B cell (primary cell): ENCODE measurements around the gene NBL1. TPM values are rescaled to one million over a fixed set of nuclear protein-coding genes. Genes with fewer than 3 reads are reported as not detected.

Experiments
- ATAC-seq: fragments of 200-7000 bp; cut with Tn5 transposase; one replicate; pipeline ENCODE4 v1.10.0; 2021; ENCODE audit warnings: low read depth, mild to moderate bottlenecking, moderate number of reproducible peaks, moderate library complexity
- CTCF ChIA-PET: fragments of 350-600 bp; sonication (Branson Sonifier 250); formaldehyde crosslinking; loops from one replicate; lab custom pipeline; 2021; ENCODE audit warnings: antibody characterized with exemption, inconsistent platforms; lab: Charles Lee
- POLR2A ChIA-PET: fragments of 350-600 bp; sonication (Branson Sonifier 250); formaldehyde crosslinking; loops from one replicate; lab custom pipeline; 2021; ENCODE audit warnings: antibody characterized with exemption; lab: Charles Lee
- DNase-seq: peaks from one replicate; pipeline ENCODE4 v3.0.0; 2013
- H2AFZ ChIP-seq: 2 replicates; pipeline ENCODE4 v1.6.1; 2012; ENCODE audit warnings: mild to moderate bottlenecking, low read depth, low read length; ENCODE audit not compliant: insufficient read depth, poor library complexity, severe bottlenecking
- H3K27ac ChIP-seq, 2 donors: 1 replicate in 1 of 2; 2 replicates in 1 of 2; pipeline ENCODE4 v1.5.1; 2012 to 2013; ENCODE audit warnings: low read length in 2 of 2, mild to moderate bottlenecking in 2 of 2, moderate library complexity in 1 of 2
- H3K27me3 ChIP-seq, 4 experiments: fragments of 200-600 bp in 1 of 4; sonication (generic) in 1 of 4; replicated peaks in 1 of 4; 1 replicate in 2 of 4; 2 replicates in 2 of 4; pipeline versions ENCODE4 v1.6.1 to v1.7.0; 2013 to 2016; ENCODE audit warnings: low read length in 3 of 4, mild to moderate bottlenecking in 2 of 4, mixed read lengths in 1 of 4, moderate library complexity in 1 of 4; ENCODE audit not compliant: insufficient read depth in 4 of 4, control insufficient read depth in 3 of 4; ENCODE audit errors: control extremely low read depth in 1 of 4
- H3K36me3 ChIP-seq, 2 experiments: replicated peaks in 1 of 2; 1 replicate in 1 of 2; 2 replicates in 1 of 2; pipeline versions ENCODE4 v1.6.1 to v1.7.1; 2013; ENCODE audit warnings: low read length in 1 of 2; ENCODE audit not compliant: insufficient read depth in 2 of 2, control insufficient read depth in 1 of 2; ENCODE audit errors: control extremely low read depth in 1 of 2, extremely low read depth in 1 of 2
- H3K4me1 ChIP-seq, 2 donors: fragments of 200-600 bp in 1 of 2; sonication (generic) in 1 of 2; 1 replicate in 1 of 2; 2 replicates in 1 of 2; pipeline versions ENCODE4 v1.5.1 to v1.6.1; 2013 to 2017; ENCODE audit warnings: low read length in 2 of 2; ENCODE audit not compliant: control insufficient read depth in 2 of 2, insufficient read depth in 2 of 2
- H3K4me2 ChIP-seq: replicated peaks from 2 replicates; pipeline ENCODE3; 2012; ENCODE audit warnings: mild to moderate bottlenecking, low read depth, low read length; ENCODE audit not compliant: poor library complexity, severe bottlenecking
- H3K4me3 ChIP-seq, 5 experiments: fragments of 200-600 bp in 1 of 5; sonication (generic) in 1 of 5; 1 replicate in 3 of 5; 2 replicates in 2 of 5; pipeline versions ENCODE4 v1.5.1 to v1.7.0; 2011 to 2016; ENCODE audit warnings: low read length in 4 of 5, mild to moderate bottlenecking in 4 of 5, low read depth in 2 of 5, control low read depth in 1 of 5, moderate library complexity in 1 of 5; ENCODE audit not compliant: insufficient read depth in 1 of 5; ENCODE audit errors: control extremely low read depth in 1 of 5, extremely low read depth in 1 of 5
- H3K79me2 ChIP-seq: fragments of 200-600 bp; sonication (generic); one replicate; pipeline ENCODE4 v1.6.0; 2016; ENCODE audit warnings: low read length; ENCODE audit not compliant: control insufficient read depth, insufficient read depth
- H3K9ac ChIP-seq: fragments of 200-600 bp; sonication (generic); 2 replicates; pipeline ENCODE4 v1.6.1; 2017; ENCODE audit warnings: mild to moderate bottlenecking, low read length, moderate library complexity
- H3K9me3 ChIP-seq, 3 donors: one replicate each; pipeline versions ENCODE4 v1.6.1 to v1.7.1; 2013; ENCODE audit warnings: low read length in 2 of 3; ENCODE audit not compliant: control insufficient read depth in 2 of 3, insufficient read depth in 1 of 3; ENCODE audit errors: control extremely low read depth in 1 of 3
- H4K20me1 ChIP-seq: 2 replicates; pipeline ENCODE4 v1.6.0; 2012; ENCODE audit warnings: mild to moderate bottlenecking, low read length; ENCODE audit not compliant: insufficient read depth, control insufficient read depth, poor library complexity, severe bottlenecking
- H3K27ac Mint-ChIP-seq: one replicate; pipeline ENCODE4 v1.8.0; 2021; ENCODE audit warnings: mixed read lengths
- H3K27me3 Mint-ChIP-seq: one replicate; pipeline ENCODE4 v1.8.0; 2021; ENCODE audit warnings: mixed read lengths
- H3K4me1 Mint-ChIP-seq: one replicate; pipeline ENCODE4 v1.8.0; 2021; ENCODE audit warnings: mixed read lengths
- H3K4me3 Mint-ChIP-seq: one replicate; pipeline ENCODE4 v1.8.0; 2021; ENCODE audit warnings: mixed read lengths
- H3K9me3 Mint-ChIP-seq: one replicate; pipeline ENCODE4 v1.8.0; 2022; ENCODE audit warnings: mixed read lengths; ENCODE audit not compliant: insufficient read depth
- EZH2 ChIP-seq: IDR thresholded peaks from 2 replicates; pipeline ENCODE4 v1.6.1; 2012; ENCODE audit warnings: borderline replicate concordance, low read depth, mild to moderate bottlenecking, moderate library complexity, low read length; ENCODE audit not compliant: insufficient read depth, poor library complexity, severe bottlenecking
- WGBS: methylation state at CpG from one replicate; pipeline ENCODE4 v1.1.5; 2013; ENCODE audit warnings: missing lambda C conversion rate; ENCODE audit not compliant: insufficient coverage; 5-methylcytosine and 5-hydroxymethylcytosine counted together
- intact Hi-C: fragments of 100-400 bp; cut with micrococcal nuclease; formaldehyde crosslinking; loops from one replicate; pipeline ENCODE4 v1.10.0; 2022
- polyA plus RNA-seq: library from polyadenylated mRNA; depleted of rRNA; stranded (reverse); fragments of >200 nt; gene quantifications from 2 replicates; pipeline ENCODE4 v1.2.3, GENCODE V29; 2012
- total RNA-seq, 2 donors: library from RNA; stranded (reverse); fragments of 120-200 nt in 1 of 2; gene quantifications; 1 replicate in 1 of 2; 2 replicates in 1 of 2; pipeline versions ENCODE4 v1.2.3 to v1.2.4, GENCODE V29; 2013 to 2022
- TF ChIP-seq, protein P1 (sequence below): fragments of 200-600 bp; IDR thresholded peaks from one replicate; pipeline ENCODE4 v1.8.0; 2022; ENCODE audit warnings: antibody characterized with exemption, mild to moderate bottlenecking

NBL1 gene
- total and polyA plus RNA-seq, 2 donors (not counting 1 experiment from before 2014, with no cell fraction given), result 0.74 to 0.97 TPM

DNA sequence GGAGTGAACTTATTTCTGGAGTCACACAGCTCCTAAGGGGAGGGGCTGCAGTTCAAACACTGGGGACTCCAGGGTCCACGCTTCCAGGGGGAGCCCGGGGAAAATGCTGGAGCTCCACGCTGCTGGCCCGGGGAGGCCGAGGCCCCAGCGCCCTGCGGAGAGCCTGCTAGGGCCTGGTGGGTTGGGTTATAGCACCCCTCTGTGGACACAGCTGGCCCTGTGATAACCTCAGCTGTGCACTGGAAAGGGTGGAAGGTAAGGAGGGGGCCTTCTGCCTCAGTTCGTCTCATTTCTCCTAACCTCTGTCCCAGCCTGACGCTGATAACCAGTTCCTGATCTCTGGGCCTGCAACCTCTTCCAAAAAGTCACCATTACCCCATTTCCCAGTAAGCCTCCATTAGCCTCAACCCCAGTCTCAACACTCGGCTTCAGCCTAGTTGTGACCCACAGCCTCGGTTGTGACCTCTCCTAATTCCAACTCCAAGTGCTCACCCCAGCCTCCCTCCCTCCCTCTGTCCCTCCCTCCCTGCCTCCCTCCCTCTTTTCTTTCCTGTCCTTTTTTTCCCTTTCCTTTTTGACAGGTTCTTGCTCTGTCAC, 7.1 kb downstream of the NBL1 start:
- no peak overlapping the region for H3K27ac Mint-ChIP-seq
- TF ChIP-seq, protein P1, sequence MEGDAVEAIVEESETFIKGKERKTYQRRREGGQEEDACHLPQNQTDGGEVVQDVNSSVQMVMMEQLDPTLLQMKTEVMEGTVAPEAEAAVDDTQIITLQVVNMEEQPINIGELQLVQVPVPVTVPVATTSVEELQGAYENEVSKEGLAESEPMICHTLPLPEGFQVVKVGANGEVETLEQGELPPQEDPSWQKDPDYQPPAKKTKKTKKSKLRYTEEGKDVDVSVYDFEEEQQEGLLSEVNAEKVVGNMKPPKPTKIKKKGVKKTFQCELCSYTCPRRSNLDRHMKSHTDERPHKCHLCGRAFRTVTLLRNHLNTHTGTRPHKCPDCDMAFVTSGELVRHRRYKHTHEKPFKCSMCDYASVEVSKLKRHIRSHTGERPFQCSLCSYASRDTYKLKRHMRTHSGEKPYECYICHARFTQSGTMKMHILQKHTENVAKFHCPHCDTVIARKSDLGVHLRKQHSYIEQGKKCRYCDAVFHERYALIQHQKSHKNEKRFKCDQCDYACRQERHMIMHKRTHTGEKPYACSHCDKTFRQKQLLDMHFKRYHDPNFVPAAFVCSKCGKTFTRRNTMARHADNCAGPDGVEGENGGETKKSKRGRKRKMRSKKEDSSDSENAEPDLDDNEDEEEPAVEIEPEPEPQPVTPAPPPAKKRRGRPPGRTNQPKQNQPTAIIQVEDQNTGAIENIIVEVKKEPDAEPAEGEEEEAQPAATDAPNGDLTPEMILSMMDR, result peak; percentile 54
- no peak for TF ChIP-seq EZH2
- Histone ChIP-seq H3K79me2 (no peaks in the 10 kb centered on the region), H3K9ac (no peak overlapping the region), H3K27ac (no peak overlapping the region), H3K36me3 (no peaks in the 10 kb centered on the region), H3K9me3 (peaks cover 0 to 2% (median 0%) of the 10 kb centered on the region in 3 donors), H3K4me2 (no peak overlapping the region), H3K4me3 (no peak overlapping the region), H2AFZ (peak overlapping the region; percentile 38), H3K27me3 (peaks cover 0 to 16% (median 1%) of the 10 kb centered on the region in 4 experiments), H4K20me1 (no peaks in the 10 kb centered on the region), H3K4me1 (peaks cover 0 to 6% of the 10 kb centered on the region in 2 donors)
- H3K4me3 Mint-ChIP-seq, result no peak overlapping the region
- H3K4me1 Mint-ChIP-seq, result peaks cover 2% of the 10 kb centered on the region
- H3K9me3 Mint-ChIP-seq, result no peaks in the 10 kb centered on the region
- DNase-seq, result peak; percentile 57
- H3K27me3 Mint-ChIP-seq, result peaks cover 28% of the 10 kb centered on the region
- ChIA-PET POLR2A (interaction anchor here (0.5 kb wide), 1 partner anchor 261 kb away, joined by 3 read pairs; no protein-coding TSS in a partner anchor), CTCF (interaction anchor here (0.7 to 2.7 kb wide), 11 partner anchors 10 to 472 kb away, joined by 3 to 20 read pairs (median 4); no protein-coding TSS in a partner anchor)
- peak; percentile 48 for ATAC-seq
- WGBS, result 36% methylated on average over 10 of the region's 11 CpGs
- intact Hi-C loops, result loop anchor here (5.0 kb wide), 1 partner anchor 164 kb away; the partner anchor contains the start of gene CAPZB

DNA sequence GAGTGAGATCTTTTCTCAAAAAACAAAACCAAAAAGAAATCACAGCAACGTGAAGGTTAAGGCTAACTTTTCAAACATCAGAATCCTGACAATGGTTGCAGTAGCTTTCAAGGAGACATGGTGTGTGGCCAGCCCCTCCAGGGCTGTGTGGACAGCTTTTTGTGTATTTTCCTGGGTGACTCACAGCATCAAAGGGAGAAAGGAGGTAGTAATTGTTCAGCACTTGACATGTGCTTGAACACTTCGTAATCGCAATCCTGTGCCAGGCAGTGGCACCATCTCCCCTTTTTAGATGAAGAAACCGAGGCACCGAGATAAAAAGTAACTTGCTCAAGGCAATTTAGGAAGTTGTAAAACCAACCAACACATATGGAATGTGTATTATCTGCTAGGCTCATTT, 10.3 kb downstream of the NBL1 start:
- H3K27ac Mint-ChIP-seq, result no peak overlapping the region
- H3K9ac ChIP-seq, result no peak overlapping the region
- ATAC-seq, result no peak
- no peak for DNase-seq
- TF ChIP-seq EZH2, result no peak
- TF ChIP-seq, protein P1, result no peak
- CTCF ChIA-PET, result interaction anchor here (0.6 to 1.7 kb wide), 19 partner anchors 8 to 474 kb away, joined by 3 to 7 read pairs (median 3); no protein-coding TSS in a partner anchor
- no peaks in the 10 kb centered on the region for H3K9me3 Mint-ChIP-seq
- H3K27me3 Mint-ChIP-seq, result peaks cover 17% of the 10 kb centered on the region
- no peak overlapping the region for H2AFZ ChIP-seq
- intact Hi-C loops, result loop anchor here (5.0 kb wide), 1 partner anchor 167 kb away; the partner anchor contains the start of gene CAPZB
- no peaks in the 10 kb centered on the region for H3K9me3 ChIP-seq
- H3K4me3 Mint-ChIP-seq, result no peak overlapping the region
- peaks cover 0 to 9% (median 0%) of the 10 kb centered on the region in 4 experiments for H3K27me3 ChIP-seq
- no peak overlapping the region for H3K27ac ChIP-seq
- no peaks in the 10 kb centered on the region for H3K36me3 ChIP-seq
- H3K4me1 Mint-ChIP-seq, result peaks cover 2% of the 10 kb centered on the region
- H3K4me2 ChIP-seq, result no peak overlapping the region
- WGBS, result 100% methylated on average over 3 of the region's 5 CpGs
- H3K79me2 ChIP-seq, result no peaks in the 10 kb centered on the region
- peaks cover 0 to 6% of the 10 kb centered on the region in 2 donors for H3K4me1 ChIP-seq
- H3K4me3 ChIP-seq, result no peak overlapping the region
- POLR2A ChIA-PET, result no interaction called here
- no peaks in the 10 kb centered on the region for H4K20me1 ChIP-seq
